Right lobe of liver (tissue), 6 donors: Measurements from ENCODE around the gene GDF2. TPM values are rescaled to one million over a fixed set of nuclear protein-coding genes. Genes with fewer than 3 reads are reported as not detected.

ENCODE experiments used
- ATAC-seq, 4 donors: fragments of 200-7000 bp; cut with Tn5 transposase; one replicate each; pipeline ENCODE4 v1.9.1; 2020; ENCODE audit warnings: mild to moderate bottlenecking in 4 of 4, moderate library complexity in 4 of 4
- DNase-seq, 3 donors: peaks; one replicate each; pipeline ENCODE4 v3.0.0-alpha.2; 2020
- H3K27ac ChIP-seq, 3 donors: fragments of 200-600 bp; one replicate each; pipeline ENCODE4 v1.8.0; 2022
- H3K27me3 ChIP-seq, 2 donors: fragments of 200-600 bp; one replicate each; pipeline ENCODE4 v1.8.0; 2022
- H3K36me3 ChIP-seq, 4 donors: fragments of 200-600 bp; sonication (generic) in 1 of 4; one replicate each; pipeline versions ENCODE4 v1.5.1 to v1.8.0; 2017 to 2022; ENCODE audit warnings: control low read depth in 1 of 4
- H3K4me1 ChIP-seq, 4 donors: fragments of 200-600 bp; sonication (generic) in 1 of 4; one replicate each; pipeline versions ENCODE4 v1.5.1 to v1.8.0; 2017 to 2022; ENCODE audit warnings: control low read depth in 1 of 4
- H3K4me3 ChIP-seq, 3 donors: fragments of 200-600 bp; one replicate each; pipeline ENCODE4 v1.8.0; 2022
- H3K9me3 ChIP-seq, 4 donors: fragments of 200-600 bp; sonication (generic) in 1 of 4; one replicate each; pipeline versions ENCODE4 v1.5.1 to v1.8.0; 2017 to 2022; ENCODE audit warnings: control low read depth in 1 of 4
- CTCF ChIP-seq, 4 donors: fragments of 200-600 bp in 3 of 4; fragments of 450-650 bp in 1 of 4; IDR thresholded peaks; one replicate each; pipeline versions ENCODE4 v1.5.1 to v1.8.0; 2016 to 2022; ENCODE audit warnings: antibody characterized with exemption in 4 of 4, mild to moderate bottlenecking in 2 of 4
- POLR2A ChIP-seq: fragments of 450-650 bp; IDR thresholded peaks from one replicate; pipeline ENCODE4 v1.6.1; 2017; ENCODE audit warnings: antibody characterized with exemption, mild to moderate bottlenecking
- WGBS: methylation state at CpG from one replicate; pipeline ENCODE4 v1.1.6; 2018; ENCODE audit warnings: low coverage, low lambda C conversion rate; ENCODE audit not compliant: insufficient coverage; ENCODE audit errors: missing lambda C conversion rate; 5-methylcytosine and 5-hydroxymethylcytosine counted together
- intact Hi-C, 2 donors: fragments of 100-400 bp; cut with DNase I; formaldehyde crosslinking; loops; one replicate each; pipeline versions ENCODE4 v1.11.2 to v1.14.1; 2022
- total RNA-seq, 6 experiments: library from RNA; depleted of rRNA in 2 of 6; stranded (reverse); fragments of >200 nt in 2 of 6; fragmentation: NEBNext Ultra II Directional in 3 of 6; extraction: Animal tissue kit (Norgen Biotek cat#: 25700) in 3 of 6; gene quantifications; one replicate each; pipeline versions ENCODE4 v1.1.0 to v1.2.4, GENCODE V29; 2016 to 2023
- donor health status: DM: no; HTN: yes; CAD: no.
- donor health status: DM: no; HTN: no; CAD: no.
- donor health status: DM: no; HTN: no; CAD: no.
- donor health status: DM: no; HTN: yes; CAD: no.
- donor health status: DM: no; HTN: yes; CAD: no.

GDF2 gene
- total RNA-seq, 6 experiments from 2014 or later: 4.5 to 15.9 (median 9.7) TPM

DNA sequence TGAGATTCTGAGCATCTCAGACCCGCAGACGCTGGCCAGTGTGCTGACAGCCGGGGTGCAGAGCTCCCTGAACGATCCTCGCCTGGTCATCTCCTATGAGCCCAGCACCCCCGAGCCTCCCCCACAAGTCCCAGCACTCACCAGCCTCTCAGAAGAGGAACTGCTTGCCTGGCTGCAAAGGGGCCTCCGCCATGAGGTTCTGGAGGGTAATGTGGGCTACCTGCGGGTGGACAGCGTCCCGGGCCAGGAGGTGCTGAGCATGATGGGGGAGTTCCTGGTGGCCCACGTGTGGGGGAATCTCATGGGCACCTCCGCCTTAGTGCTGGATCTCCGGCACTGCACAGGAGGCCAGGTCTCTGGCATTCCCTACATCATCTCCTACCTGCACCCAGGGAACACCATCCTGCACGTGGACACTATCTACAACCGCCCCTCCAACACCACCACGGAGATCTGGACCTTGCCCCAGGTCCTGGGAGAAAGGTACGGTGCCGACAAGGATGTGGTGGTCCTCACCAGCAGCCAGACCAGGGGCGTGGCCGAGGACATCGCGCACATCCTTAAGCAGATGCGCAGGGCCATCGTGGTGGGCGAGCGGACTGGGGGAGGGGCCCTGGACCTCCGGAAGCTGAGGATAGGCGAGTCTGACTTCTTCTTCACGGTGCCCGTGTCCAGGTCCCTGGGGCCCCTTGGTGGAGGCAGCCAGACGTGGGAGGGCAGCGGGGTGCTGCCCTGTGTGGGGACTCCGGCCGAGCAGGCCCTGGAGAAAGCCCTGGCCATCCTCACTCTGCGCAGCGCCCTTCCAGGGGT, 26.6 kb downstream of the GDF2 start:
- H3K27me3 ChIP-seq: no peaks in the 10 kb centered on the region
- H3K4me1 ChIP-seq: no peaks in the 10 kb centered on the region
- ATAC-seq: no peak
- intact Hi-C loops: no loop called here
- H3K4me3 ChIP-seq: no peak overlapping the region
- H3K9me3 ChIP-seq: no peaks in the 10 kb centered on the region
- no peaks in the 10 kb centered on the region for H3K36me3 ChIP-seq
- no peak overlapping the region for H3K27ac ChIP-seq
- WGBS: no CpG with 5 or more reads among the region's 36 CpGs
- DNase-seq: no peak
- TF ChIP-seq POLR2A: no peak
- no peak for TF ChIP-seq CTCF (IDR thresholded peaks at IDR 0.05)

GRCh38 chr10:47349516-47349915, 27.3 kb downstream of the GDF2 start:
- intact Hi-C loops: no loop called here
- H3K36me3 ChIP-seq: no peaks in the 10 kb centered on the region
- H3K4me3 ChIP-seq: no peak overlapping the region
- H3K27me3 ChIP-seq: no peaks in the 10 kb centered on the region
- WGBS: no CpG with 5 or more reads among the region's 22 CpGs
- no peaks in the 10 kb centered on the region for H3K4me1 ChIP-seq
- no peak overlapping the region for H3K27ac ChIP-seq
- DNase-seq (no peak), ATAC-seq (no peak)
- H3K9me3 ChIP-seq: no peaks in the 10 kb centered on the region
- no peak for TF ChIP-seq CTCF (IDR thresholded peaks at IDR 0.05)
- no peak for TF ChIP-seq POLR2A

DNA sequence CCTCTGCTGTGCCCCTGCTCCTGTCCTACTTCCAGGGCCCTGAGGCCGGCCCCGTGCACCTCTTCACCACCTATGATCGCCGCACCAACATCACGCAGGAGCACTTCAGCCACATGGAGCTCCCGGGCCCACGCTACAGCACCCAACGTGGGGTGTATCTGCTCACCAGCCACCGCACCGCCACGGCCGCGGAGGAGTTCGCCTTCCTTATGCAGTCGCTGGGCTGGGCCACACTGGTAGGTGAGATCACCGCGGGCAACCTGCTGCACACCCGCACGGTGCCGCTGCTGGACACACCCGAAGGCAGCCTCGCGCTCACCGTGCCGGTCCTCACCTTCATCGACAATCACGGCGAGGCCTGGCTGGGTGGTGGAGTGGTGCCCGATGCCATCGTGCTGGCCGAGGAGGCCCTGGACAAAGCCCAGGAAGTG, 27.7 kb downstream of the GDF2 start:
- no CpG with 5 or more reads among the region's 31 CpGs for WGBS
- no peaks in the 10 kb centered on the region for H3K36me3 ChIP-seq
- ATAC-seq (no peak), DNase-seq (no peak)
- TF ChIP-seq POLR2A: no peak
- no peak for TF ChIP-seq CTCF (IDR thresholded peaks at IDR 0.05)
- H3K4me1 ChIP-seq: no peaks in the 10 kb centered on the region
- H3K9me3 ChIP-seq: no peaks in the 10 kb centered on the region
- no peak overlapping the region for H3K4me3 ChIP-seq
- intact Hi-C loops: no loop called here
- H3K27ac ChIP-seq: no peak overlapping the region
- no peaks in the 10 kb centered on the region for H3K27me3 ChIP-seq

DNA sequence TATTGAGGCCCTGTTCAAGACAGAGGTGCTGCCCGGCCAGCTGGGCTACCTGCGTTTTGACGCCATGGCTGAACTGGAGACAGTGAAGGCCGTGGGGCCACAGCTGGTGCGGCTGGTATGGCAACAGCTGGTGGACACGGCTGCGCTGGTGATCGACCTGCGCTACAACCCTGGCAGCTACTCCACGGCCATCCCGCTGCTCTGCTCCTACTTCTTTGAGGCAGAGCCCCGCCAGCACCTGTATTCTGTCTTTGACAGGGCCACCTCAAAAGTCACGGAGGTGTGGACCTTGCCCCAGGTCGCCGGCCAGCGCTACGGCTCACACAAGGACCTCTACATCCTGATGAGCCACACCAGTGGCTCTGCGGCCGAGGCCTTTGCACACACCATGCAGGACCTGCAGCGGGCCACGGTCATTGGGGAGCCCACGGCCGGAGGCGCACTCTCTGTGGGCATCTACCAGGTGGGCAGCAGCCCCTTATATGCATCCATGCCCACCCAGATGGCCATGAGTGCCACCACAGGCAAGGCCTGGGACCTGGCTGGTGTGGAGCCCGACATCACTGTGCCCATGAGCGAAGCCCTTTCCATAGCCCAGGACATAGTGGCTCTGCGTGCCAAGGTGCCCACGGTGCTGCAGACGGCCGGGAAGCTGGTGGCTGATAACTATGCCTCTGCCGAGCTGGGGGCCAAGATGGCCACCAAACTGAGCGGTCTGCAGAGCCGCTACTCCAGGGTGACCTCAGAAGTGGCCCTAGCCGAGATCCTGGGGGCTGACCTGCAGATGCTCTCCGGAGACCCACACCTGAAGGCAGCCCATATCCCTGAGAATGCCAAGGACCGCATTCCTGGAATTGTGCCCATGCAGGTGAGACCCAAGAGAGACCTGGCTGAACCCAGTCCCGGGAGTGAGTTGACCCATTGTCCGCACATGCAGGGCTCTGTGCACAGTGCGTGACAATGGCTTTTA, 28.7 kb downstream of the GDF2 start:
- ATAC-seq (no peak), DNase-seq (no peak)
- TF ChIP-seq CTCF (IDR thresholded peaks at IDR 0.05) (no peak), POLR2A (no peak)
- no peak overlapping the region for H3K4me3 ChIP-seq
- H3K27me3 ChIP-seq: no peaks in the 10 kb centered on the region
- whole genome bisulfite sequencing: 80% methylated on average over 6 of the region's 39 CpGs
- intact Hi-C loops: no loop called here
- H3K4me1 ChIP-seq: no peaks in the 10 kb centered on the region
- H3K27ac ChIP-seq: no peak overlapping the region
- no peaks in the 10 kb centered on the region for H3K36me3 ChIP-seq
- H3K9me3 ChIP-seq: no peaks in the 10 kb centered on the region
